ENCODE data around the gene WNT2B.

The WNT2B gene

GRCh38 chr1:112528076-112528475 lies 19.3 kb downstream of the WNT2B start:
- TF ChIP-seq, protein P1, sequence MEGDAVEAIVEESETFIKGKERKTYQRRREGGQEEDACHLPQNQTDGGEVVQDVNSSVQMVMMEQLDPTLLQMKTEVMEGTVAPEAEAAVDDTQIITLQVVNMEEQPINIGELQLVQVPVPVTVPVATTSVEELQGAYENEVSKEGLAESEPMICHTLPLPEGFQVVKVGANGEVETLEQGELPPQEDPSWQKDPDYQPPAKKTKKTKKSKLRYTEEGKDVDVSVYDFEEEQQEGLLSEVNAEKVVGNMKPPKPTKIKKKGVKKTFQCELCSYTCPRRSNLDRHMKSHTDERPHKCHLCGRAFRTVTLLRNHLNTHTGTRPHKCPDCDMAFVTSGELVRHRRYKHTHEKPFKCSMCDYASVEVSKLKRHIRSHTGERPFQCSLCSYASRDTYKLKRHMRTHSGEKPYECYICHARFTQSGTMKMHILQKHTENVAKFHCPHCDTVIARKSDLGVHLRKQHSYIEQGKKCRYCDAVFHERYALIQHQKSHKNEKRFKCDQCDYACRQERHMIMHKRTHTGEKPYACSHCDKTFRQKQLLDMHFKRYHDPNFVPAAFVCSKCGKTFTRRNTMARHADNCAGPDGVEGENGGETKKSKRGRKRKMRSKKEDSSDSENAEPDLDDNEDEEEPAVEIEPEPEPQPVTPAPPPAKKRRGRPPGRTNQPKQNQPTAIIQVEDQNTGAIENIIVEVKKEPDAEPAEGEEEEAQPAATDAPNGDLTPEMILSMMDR (IDR thresholded peaks at IDR 0.05; ENCODE audit: control insufficient read depth, insufficient read depth, low read depth, low read length, missing control alignments): no peak
- DNase-seq (ENCODE audit: low read depth): no peak
- H3K4me3 ChIP-seq (ENCODE audit: control insufficient read depth, low read depth, low read length): no peak overlapping the region

DNA sequence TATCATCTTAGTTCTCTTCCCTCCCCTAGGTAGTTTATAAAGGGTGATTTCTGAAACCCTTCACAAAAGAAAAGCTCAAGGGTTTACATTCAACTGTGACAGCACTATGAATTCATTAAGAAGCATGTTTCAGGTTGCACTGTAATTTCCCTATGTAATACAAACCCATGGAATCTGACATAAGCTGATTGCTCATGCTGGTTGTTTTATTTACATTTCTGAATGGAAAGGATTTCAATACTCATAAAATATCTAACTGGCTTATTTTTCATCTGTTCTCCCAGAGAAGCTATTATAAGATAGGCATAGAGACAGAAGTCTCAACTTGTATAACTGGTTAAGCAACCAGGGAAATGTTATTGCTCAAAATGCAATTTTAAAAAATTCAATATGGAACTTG lies 20.5 kb downstream of the WNT2B start:
- DNase-seq (ENCODE audit: low read depth): no peak
- TF ChIP-seq, protein P1 (IDR thresholded peaks at IDR 0.05; ENCODE audit: control insufficient read depth, insufficient read depth, low read depth, low read length, missing control alignments): no peak
- no peak overlapping the region for H3K4me3 ChIP-seq (ENCODE audit: control insufficient read depth, low read depth, low read length)

GRCh38 chr1:112530832-112531231 lies 22.1 kb downstream of the WNT2B start:
- TF ChIP-seq, protein P1 (IDR thresholded peaks at IDR 0.05; ENCODE audit: control insufficient read depth, insufficient read depth, low read depth, low read length, missing control alignments): no peak
- DNase-seq (ENCODE audit: low read depth): no peak
- no peak overlapping the region for H3K4me3 ChIP-seq (ENCODE audit: control insufficient read depth, low read depth, low read length)

DNA sequence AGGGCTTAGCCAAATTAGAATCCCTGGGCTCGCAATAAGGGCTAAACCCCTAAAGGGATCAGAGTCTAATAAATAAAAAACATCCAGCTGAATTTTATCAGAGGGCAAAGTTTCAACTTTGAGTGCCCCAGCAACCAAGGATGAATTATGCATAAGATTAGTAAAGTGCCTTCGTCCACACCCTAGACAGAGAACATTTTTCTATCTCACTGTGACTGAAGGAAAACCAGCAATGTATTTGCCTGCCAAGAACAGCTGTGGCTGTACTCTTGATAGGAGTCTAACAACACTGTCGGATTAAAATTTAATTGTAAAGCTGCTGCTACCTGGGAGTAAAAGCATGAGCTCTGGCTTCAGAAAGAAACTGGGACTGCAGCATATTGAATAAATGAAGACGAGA lies 23.3 kb downstream of the WNT2B start:
- no peak for DNase-seq (ENCODE audit: low read depth)

DNA sequence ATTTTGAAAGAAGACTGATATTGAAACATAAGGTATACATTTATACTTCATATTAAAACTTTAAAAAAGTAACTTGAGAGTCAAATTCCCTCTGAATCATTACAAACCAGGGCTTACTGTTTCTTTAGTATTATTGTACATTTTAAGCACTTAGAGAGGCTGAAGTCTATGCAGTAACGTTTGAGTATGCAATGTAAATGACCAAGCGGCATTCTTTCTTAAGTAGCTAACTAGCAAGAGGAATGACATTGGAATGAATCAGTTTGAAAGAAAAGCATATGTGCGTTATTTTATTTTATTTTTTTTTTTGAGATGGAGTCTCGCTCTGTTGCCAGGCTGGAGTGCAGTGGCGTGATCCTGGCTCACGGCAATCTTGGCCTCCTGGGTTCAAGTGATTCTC lies 24.3 kb downstream of the WNT2B start:
- TF ChIP-seq, protein P1 (IDR thresholded peaks at IDR 0.05; ENCODE audit: control insufficient read depth, insufficient read depth, low read depth, low read length, missing control alignments): no peak
- H3K4me3 ChIP-seq (ENCODE audit: control insufficient read depth, low read depth, low read length): no peak overlapping the region
- DNase-seq (ENCODE audit: low read depth): no peak

More for the DNA sequence above, 23.3 kb downstream of the WNT2B start:
- H3K4me3 ChIP-seq (ENCODE audit: control insufficient read depth, low read depth, low read length): no peak overlapping the region
- TF ChIP-seq, protein P1 (IDR thresholded peaks at IDR 0.05; ENCODE audit: control insufficient read depth, insufficient read depth, low read depth, low read length, missing control alignments): no peak

GRCh38 chr1:112536561-112536960 lies 27.8 kb downstream of the WNT2B start:
- peak; percentile 60 for DNase-seq (ENCODE audit: low read depth)
- TF ChIP-seq, protein P1 (IDR thresholded peaks at IDR 0.05; ENCODE audit: control insufficient read depth, insufficient read depth, low read depth, low read length, missing control alignments): no peak

GRCh38 chr1:112537456-112537855 lies 28.7 kb downstream of the WNT2B start:
- H3K4me3 ChIP-seq (ENCODE audit: control insufficient read depth, low read depth, low read length): no peak overlapping the region
- no peak for DNase-seq (ENCODE audit: low read depth)
- TF ChIP-seq, protein P1 (IDR thresholded peaks at IDR 0.05; ENCODE audit: control insufficient read depth, insufficient read depth, low read depth, low read length, missing control alignments): no peak

More at GRCh38 chr1:112536561-112536960, 27.8 kb downstream of the WNT2B start:
- no peak overlapping the region for H3K4me3 ChIP-seq (ENCODE audit: control insufficient read depth, low read depth, low read length)
